GM18502 (cell line): Measurements from ENCODE around the gene MYH11.
"Not testable (repeated sequence)": the region's sequence is repeated elsewhere in the genome, so short reads cannot be mapped to it uniquely, and the experiment has no call there.

Experiments
- ATAC-seq: cut with Tn5 transposase; IDR thresholded peaks from one replicate; pipeline ENCODE4 v1.9.1; 2021; ENCODE audit warnings: mild to moderate bottlenecking; ENCODE audit not compliant: unreplicated experiment, poor library complexity

Gene MYH11

DNA sequence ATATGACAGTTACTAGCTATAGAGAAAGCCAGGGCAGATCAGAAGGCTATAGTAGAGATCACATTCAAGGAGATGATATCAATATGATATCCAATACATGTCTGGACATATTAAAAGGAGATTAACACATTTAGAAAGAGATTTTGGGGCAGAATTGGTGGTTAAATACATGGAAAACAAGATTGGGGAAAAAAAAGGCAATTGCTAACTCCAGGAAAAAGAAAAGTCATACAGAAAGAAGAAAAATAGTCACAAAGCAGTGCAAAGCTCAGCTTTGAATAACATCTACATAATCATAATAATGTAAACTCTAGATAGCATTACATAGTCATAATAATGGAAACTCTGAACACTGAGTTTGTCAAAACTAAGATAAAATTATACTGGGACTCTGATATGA is 40.6 kb downstream of the MYH11 start:
- no peak for ATAC-seq

DNA sequence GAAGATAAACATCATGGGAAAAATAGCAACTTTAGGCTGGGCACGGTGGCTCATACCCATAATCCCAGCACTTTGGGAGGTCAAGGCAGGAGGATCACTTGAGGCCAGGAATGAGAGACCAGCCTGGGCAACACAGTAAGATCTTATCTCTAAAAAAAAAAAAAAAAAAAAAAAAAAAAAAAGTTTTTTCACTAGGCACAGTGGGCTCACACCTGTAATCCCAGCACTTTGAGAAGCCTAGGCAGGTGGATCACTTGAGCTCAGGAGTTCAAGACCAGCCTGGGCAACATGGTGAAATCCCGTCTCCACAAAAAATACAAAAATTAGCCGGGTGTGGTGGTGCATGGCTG is 44.5 kb downstream of the MYH11 start:
- ATAC-seq = not testable (repeated sequence)

DNA sequence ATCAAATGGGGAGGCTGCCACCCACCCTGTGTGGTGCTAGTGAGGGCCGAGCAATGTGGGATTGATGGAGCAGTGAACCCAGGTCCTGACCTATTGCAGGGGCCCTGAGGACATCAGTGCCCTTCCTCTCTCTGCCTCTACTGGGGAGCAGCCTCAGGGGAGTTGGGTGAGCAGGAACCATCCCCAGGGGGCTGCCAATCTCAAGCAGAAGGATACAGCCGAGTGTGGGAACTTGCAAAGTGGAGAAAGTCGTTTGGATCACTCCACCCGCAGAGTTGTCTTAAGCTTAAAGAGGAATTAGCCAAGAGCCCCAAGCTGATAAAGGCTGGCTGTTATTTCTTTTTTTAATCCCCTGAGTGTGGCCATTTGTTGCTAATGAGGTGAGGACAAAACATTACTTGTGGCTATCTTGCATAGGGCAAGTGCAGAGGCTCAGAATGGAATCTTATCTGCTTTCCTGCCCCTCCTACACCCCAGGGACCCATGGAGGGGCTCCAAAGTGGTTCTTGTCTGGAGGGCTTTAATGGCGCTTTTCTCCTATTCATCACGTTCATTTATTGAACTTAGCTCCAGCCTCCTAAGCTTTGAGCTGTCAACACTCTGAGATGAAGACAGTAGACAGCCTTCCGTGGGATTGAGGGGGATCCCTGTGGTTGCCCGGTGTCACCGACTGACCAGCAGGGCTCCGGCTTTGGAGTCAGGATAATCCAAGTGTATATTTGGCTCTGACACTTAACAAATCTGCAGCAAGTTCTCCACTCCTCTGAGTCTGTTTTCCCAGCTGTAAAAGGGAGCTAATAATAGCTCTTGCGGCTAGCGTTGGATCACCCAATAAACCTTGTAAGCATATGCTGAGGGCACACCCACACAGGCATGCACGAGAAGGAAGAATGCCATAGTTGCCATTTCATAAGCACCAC is 45.1 kb downstream of the MYH11 start:
- no peak for ATAC-seq

DNA sequence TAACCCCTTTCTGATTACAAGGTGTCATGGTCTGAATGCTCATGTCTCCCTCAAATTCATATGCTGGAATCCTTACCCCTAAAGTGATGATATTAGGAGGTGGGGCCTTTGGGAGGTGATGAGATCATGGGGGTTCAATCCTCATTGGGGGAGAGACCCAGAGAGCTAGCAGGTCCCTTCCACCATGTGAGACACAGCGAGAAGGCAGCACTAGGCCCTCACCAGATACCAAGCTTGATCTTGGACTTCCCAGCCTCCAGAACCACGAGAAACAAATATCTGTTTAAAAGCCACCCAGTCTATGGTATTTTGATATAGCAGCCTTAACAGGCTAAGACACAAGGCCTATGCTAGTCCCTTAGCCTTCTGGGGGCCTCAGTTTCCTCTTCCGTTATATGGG is 45.9 kb downstream of the MYH11 start:
- no peak for ATAC-seq

DNA sequence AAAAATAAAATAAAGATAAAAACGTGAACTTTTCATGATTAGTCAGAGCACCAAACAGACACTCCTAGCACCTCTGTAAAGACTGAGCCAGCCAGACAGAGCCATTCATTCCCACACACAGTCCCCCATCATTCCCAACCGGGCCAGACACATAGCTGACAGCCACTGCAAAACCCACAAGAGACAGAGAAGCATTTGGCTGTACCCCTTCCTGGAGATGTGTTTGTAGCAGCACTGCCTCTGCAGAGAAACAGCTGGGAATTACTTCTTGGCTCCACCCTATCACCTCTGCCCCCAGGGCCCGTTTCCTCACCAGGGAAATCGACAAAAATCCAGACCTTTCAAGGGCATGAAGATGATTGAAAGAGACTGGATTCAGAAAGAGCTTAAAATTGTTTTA is 46.4 kb downstream of the MYH11 start:
- no peak for ATAC-seq

DNA sequence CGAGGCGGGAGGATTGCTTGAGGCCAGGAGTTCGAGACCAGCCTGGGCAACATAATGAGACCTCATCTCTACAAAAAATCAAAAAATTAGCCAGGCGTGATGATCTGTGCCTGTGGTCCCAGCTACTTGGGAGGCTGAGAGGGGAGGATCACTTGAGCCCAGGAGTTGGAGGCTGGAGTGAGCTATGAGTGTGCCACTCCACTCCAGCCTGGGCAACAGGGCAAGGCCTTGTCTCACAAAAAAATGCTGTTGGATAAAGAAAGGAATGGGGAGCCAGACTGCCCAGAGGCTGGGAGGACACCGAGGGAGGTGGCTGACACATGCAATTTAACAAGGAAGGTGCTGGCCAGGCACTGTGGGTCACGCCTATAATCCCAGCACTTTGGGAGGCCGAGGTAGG is 47.5 kb downstream of the MYH11 start:
- ATAC-seq = not testable (repeated sequence)

DNA sequence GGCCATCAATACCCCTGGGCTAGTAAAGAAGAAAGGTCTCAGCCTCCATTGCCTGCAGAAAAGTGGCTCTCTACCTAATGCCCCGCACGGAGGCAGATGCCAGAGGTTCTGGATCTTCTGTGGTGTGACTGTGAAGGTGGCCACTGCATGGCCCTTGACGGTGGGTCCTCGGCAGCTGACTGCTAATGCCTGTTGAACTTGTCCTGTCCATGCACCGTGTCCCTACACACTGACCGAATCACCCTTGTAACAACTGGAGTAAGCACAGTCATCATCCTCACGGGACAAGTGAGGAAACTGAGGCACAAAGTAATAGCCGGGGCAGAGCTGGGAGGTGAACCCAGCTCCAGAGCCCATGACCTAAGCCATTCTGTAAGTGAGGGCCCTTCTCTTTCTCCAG is 48.8 kb downstream of the MYH11 start:
- no peak for ATAC-seq

DNA sequence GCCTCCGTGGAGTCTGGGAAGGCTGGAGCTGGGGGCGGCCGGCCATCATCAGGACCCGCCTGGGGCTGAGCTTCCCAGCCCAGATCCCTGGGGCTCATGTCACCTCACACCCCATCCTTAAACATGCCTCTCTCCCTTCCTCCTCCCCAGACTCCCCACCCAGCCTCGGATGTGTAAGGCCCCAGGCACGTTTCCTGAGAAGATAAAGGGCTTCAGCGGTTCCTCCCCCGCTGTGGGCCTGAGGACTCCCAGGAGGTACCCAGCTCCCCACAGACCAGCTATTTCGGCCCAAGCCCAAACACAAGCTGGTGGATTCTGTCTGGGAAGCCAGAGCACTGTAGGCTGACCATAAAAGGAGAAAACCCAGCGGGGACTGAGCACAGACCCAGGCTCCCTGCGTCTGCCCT is 49.2 kb downstream of the MYH11 start:
- ATAC-seq = no peak

DNA sequence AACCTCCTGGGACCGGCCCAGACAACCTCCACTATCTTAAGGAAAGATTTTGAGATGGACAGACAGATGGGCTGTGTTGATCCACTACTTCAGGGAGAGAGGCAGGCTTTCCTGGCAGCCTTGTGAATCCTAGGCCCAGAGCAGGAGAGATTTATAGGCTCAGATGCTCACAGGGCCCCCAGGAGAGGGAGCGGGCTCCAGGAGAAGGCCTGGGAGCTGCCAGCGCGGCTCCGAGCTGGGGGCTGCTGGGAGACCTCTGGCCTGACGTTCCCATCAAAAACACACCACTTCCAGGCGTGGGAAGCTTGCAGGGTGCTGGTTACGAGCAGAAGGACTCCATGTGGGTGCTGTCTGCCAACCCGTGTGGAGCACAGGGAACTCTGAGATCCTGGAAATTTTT is 53.2 kb downstream of the MYH11 start:
- ATAC-seq = no peak

DNA sequence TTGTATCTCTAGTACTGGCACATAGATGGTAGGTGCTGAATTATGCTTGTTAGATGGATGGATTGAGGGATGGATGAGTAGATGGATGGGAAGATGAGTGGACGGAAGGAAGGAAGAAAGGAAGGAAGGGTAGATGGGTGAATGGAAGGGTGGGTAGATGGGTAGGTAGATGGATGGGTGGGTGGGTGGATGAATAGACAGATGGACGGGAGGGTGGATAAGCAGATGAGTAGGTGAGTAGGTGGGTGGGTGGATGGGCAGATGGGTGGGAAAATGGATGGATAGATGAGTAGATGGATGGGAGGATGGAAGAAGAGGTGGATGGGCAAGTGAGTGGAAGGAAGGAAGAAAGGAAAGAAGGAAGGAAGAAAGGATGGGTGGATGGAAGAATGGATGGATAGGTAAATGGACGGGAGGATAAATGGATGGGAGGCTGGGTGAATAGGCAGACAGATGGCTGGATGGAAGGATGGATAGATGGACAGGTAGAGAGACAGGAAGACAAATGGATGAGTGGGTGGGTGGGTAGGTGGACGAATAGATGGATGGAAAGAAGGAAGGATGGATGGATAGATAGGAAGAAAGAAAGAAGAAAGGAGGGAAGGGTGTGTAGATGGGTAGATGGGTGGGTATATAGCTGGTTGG is 56.9 kb downstream of the MYH11 start:
- no peak for ATAC-seq

DNA sequence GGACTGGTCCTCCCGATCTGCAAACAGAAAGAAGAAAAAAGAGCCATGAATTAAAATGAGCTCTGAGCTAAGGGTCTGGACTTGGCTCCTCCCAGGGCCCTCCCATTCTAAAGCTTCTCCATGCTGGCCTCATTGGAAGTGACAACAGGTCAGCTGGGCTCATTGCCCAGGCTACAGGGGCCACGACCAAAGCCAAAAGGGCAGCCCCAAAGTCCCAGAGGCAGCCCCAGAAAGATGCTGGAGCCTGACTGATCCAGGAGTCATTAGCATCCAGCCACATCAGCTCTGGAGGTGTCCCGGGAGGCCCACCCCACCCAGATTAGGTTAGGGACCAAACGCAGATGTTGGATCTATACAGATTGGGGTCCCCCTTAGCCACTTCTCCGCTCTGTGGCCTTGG is 58.2 kb downstream of the MYH11 start:
- ATAC-seq = no peak

DNA sequence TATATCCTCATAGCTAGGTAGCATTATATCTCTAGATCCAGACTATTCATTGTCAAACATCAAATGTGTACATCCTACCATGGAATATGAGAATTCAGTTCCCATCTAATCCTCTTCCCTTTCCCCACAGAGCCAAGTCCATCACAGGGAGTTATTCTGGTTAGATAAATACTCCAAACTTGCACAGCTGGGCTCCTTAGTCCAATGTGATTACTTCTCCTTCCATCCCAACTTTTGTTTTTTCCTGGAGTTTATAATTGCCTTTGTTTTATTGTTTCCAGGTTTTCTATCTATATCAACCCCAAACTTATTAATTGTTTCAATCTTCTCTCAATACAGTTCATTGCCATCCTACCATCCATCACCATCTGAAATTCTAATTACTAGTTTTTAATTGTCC is 59.9 kb downstream of the MYH11 start:
- no peak for ATAC-seq

DNA sequence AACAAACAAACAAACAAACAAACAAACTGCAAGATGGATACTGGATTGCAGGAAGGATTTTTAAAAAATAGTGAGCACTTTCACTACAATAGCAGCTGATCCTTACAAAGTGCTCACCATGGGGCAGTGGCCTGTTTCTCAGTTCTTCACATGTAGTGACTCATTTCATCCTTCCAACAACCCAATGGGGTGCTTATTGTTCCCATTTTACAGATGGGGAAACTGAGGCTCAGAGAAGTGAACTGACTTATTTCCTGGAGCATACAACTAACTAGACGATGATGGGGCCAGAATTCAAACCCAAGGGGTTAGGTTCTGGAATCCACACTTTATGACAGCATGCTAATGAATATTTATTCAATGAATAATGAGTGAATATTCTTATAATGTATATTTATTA is 61.2 kb downstream of the MYH11 start:
- ATAC-seq = no peak

DNA sequence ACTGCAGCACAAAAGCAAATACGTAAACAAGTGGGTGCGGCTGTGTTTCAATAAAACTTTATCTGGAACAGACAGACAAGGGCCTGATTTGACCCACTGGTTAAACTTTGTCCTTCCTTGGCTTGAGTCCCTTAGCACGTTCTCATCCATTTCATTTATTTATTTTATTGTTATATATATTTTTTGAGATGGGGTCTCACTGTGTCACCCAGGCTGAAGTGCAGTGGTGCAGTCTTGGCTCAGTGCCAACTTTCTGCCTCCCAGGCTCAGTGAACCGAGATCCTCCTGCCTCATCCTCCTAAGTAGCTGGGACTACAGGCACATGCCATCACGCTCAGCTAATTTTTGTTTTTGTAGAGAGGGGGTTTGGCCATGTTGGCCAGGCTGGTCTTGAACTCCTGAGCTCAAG is 64.3 kb downstream of the MYH11 start:
- no peak for ATAC-seq

DNA sequence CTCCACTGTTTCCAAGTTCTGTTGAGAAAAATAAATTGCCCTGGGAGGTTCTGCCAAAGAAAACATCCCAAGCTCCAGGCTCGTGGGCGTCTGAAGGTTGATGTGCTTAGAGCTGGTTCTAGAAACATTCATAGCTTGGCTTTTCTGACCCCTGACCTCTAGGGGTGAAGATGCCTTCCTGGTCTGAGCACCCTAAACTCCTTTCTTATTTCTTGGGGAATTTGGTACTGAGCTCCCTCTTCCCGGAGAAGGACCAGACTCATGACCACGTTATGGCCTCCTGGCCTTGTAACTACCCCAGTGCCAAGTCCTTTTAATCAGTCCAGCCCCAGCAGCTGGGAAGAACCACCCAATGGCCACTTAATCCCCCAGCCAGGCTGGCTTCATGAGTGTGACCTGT is 66.4 kb downstream of the MYH11 start:
- ATAC-seq = no peak

DNA sequence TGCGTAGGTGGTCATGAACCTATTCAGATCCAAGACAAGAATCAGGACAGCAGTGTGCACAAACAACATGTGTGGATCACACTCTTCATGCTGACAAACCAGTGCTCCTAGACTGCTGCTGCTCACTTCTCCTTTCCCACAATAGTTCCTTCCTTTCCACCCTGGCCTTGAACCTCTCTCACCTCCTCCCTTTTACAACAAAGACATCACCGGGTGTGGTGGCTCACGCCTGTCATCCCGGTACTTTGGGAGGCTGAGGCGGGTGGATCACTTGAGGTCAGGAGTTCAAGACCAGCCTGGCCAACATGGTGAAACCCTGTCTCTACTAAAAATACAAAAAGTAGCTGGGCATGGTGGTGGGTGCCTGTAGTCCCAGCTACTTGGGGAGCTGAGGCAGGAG is 67.0 kb downstream of the MYH11 start:
- ATAC-seq = not testable (repeated sequence)

DNA sequence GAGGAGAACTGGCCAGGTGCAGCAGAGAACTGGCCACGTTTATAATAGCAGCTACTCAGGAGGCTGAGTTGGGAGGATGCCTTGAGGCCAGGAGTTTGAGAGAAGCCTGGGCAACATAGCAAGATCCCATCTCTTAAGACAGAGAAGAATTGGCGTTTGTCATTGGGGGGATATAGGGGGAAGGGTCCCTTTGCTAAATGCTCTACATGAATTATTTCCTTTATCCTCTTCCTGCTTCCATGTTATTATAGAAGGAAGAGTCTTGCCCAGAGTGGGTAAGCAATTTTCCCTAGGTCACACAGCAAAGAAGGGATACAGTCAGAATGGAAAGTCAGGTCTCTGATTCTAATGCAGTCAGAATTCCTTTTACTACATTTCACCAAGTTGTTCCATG is 68.0 kb downstream of the MYH11 start:
- no peak for ATAC-seq

DNA sequence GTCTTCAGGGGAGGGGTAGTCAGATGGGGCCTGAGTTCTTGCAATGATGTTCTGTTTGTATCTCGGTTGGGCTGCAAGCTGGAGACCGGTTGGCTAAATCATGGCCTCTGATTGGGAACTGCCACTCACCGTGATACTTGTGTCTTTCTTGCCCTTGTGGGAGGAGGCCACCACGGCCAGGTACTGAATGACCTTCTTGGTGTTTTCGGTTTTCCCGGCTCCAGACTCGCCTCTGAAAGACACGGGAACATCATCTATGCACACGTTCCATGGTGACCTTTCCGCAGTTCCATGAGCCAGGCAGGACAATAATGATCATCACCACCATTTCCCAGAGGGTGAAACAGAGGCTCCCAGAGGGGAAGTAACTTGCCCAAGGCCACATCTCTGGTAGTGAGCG is 70.3 kb downstream of the MYH11 start:
- ATAC-seq = no peak

DNA sequence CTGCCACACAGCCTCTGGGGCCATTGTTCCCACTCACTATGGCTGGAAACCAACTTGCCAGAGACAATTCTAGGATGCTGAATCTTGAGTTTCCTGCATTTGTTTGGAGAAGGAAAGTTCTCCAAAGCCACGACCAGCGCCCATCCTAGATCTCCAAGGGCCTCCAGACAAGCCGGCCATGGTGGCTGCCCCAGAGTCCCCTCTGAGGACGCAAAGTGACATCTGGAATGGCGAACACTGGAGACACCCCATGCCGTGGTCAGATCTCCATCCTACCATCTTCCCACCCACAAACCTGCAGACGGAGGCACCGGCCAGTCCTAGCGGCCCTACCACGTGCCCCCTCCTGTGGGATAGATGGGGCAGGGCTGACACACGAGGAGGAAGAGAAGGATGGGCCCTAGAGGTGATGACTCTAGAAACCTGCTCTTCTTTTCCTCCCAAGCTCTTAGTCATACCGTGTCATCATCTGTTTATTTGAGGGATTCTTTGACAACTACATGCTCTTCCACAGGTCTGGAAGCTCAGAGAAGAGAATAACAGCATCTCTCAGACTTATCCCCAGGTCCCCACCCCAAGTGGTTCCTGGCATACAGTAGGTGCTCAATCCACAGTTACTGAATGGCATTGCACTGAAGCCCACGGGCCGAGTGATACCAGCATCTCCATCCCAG is 71.3 kb downstream of the MYH11 start:
- no peak for ATAC-seq

DNA sequence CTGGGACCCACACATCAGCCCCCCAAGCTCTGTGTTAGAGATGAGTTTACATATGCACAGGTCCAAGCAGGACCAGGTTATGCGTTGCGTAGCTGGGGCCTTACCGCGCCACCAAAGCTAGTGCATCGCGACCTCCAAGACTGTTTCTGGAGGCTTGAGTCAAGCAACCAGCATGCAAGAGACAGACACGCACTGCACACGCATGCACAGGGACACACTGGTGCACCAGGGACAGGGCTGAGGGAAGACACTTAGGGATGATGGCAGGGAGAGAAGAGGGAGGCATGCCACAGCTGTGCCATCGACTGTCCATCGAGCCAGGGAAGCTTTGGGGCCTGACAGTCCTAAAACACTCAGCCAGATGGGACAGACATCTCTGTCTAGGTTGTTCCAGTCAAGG is 72.8 kb downstream of the MYH11 start:
- ATAC-seq = no peak

DNA sequence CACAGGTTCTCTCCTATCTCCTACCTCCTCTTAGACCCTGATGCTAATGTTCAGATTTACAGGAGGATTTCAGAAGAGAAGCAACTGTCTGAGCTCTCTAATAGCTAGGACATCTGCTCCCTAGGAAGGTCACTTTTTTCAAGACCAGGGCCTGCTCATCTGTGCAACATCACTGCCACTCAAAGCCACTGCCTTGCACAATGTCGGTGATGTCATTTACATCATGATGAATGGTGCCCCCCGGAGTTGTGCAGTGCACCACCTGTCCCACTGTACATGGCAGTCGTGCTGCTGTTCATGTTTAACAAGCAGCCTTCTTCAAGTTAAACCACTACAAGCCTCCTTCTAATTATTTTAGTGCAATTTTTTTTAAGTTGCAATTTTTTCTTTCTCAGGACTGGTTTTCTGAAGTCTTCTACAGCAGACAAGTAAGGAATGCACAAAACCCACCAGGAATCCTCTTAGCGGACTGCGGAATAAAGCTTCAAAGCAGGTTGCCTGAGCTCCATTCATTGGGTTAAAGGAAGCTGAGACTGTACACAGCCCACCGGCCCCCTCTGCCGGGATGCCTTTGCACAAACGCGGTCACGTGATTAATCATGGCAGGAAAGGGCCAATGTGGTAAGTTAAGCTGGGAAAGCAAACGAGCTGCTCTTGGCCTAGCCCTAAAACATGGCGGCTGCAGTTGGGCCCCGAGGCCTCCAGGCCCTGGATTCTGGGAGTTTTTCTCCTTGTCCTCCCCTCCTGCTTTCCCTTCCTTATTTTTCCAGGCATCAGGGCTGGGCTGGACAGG is 74.1 kb downstream of the MYH11 start:
- no peak for ATAC-seq
